Bronchial epithelial cell (primary cell): ENCODE measurements around the gene KCNAB3. TPM values are rescaled to one million over a fixed set of nuclear protein-coding genes. Genes with fewer than 3 reads are reported as not detected.

Experiments
- DNase-seq: peaks from one replicate; pipeline ENCODE4 v3.0.0-alpha.2; 2010; ENCODE audit warnings: low read depth
- FAIRE-seq: peaks from 2 replicates; lab custom pipeline; 2011; peaks lifted over from hg19 to GRCh38; lab: Jason Lieb, UNC
- H3K27me3 ChIP-seq: 2 replicates; pipeline ENCODE4 v1.5.1; 2011; ENCODE audit warnings: low read length; ENCODE audit not compliant: control insufficient read depth, insufficient read depth
- H3K36me3 ChIP-seq: 2 replicates; pipeline ENCODE4 v1.5.1; 2011; ENCODE audit warnings: low read length; ENCODE audit not compliant: control insufficient read depth, insufficient read depth
- H3K4me3 ChIP-seq: 2 replicates; pipeline ENCODE4 v1.5.1; 2011; ENCODE audit warnings: mild to moderate bottlenecking, low read depth, low read length, control low read depth
- total RNA-seq: library from RNA; depleted of rRNA; stranded (reverse); fragments of >200 nt; gene quantifications from 2 replicates; pipeline ENCODE4 v1.2.1, GENCODE V29; 2014
- TF ChIP-seq, protein P1 (sequence below): IDR thresholded peaks from 2 replicates; pipeline ENCODE4 v1.5.1; 2011; ENCODE audit warnings: mild to moderate bottlenecking, moderate library complexity, low read length, control low read depth, inconsistent platforms; ENCODE audit not compliant: insufficient read depth, severe bottlenecking

Gene KCNAB3
- total RNA-seq, 1 donor from 2014 or later, result 0.79 TPM

DNA sequence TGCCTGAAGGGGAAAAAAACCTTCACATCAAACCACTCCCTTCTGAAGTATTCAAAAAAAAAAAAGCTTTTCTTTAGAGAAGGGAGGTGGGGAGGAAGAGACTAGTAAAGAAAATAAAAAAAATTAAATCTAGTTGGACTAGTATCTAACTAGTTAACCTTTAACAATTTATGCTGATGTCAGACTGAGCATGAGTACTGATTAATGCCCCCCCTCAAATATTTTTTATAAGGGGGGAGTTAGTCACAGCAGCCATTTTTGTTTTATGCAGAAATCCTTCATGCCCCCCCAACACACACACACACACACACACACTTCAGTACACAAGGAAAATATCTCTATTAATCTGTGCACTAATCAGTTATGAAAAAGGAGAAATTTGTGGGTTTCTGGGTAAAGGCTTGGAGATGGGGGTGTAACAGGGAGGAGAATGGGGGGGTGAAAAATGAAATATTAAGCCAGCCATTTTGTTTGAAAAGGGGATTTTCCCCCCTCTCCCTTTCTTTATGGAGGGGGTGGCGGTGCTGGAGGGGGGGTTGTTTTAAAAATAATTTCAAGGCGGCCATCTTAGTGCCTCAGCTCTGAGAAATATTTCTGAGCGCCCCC, 45.8 kb downstream of the KCNAB3 start:
- FAIRE-seq (no peak), DNase-seq (peak; percentile 22)
- peak overlapping the region; percentile 94 for H3K4me3 ChIP-seq
- no peaks in the 10 kb centered on the region for H3K27me3 ChIP-seq
- TF ChIP-seq, protein P1, sequence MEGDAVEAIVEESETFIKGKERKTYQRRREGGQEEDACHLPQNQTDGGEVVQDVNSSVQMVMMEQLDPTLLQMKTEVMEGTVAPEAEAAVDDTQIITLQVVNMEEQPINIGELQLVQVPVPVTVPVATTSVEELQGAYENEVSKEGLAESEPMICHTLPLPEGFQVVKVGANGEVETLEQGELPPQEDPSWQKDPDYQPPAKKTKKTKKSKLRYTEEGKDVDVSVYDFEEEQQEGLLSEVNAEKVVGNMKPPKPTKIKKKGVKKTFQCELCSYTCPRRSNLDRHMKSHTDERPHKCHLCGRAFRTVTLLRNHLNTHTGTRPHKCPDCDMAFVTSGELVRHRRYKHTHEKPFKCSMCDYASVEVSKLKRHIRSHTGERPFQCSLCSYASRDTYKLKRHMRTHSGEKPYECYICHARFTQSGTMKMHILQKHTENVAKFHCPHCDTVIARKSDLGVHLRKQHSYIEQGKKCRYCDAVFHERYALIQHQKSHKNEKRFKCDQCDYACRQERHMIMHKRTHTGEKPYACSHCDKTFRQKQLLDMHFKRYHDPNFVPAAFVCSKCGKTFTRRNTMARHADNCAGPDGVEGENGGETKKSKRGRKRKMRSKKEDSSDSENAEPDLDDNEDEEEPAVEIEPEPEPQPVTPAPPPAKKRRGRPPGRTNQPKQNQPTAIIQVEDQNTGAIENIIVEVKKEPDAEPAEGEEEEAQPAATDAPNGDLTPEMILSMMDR, result no peak
- H3K36me3 ChIP-seq, result peaks cover 1% of the 10 kb centered on the region

GRCh38 chr17:7882629-7883028, 47.0 kb downstream of the KCNAB3 start:
- no peak for DNase-seq
- TF ChIP-seq, protein P1, result no peak
- Histone ChIP-seq H3K36me3 (peaks cover 1% of the 10 kb centered on the region), H3K27me3 (no peaks in the 10 kb centered on the region), H3K4me3 (no peak overlapping the region)
- no peak for FAIRE-seq

- TF ChIP-seq, protein P1, result no peak
- Histone ChIP-seq H3K4me3 (no peak overlapping the region), H3K27me3 (no peaks in the 10 kb centered on the region), H3K36me3 (peaks cover 1% of the 10 kb centered on the region)
- DNase-seq (no peak), FAIRE-seq (no peak)
Observed at GRCh38 chr17:7882068-7882467, 47.6 kb downstream of the KCNAB3 start.

GRCh38 chr17:7881276-7882054, 48.2 kb downstream of the KCNAB3 start:
- no peak overlapping the region for H3K4me3 ChIP-seq
- no peaks in the 10 kb centered on the region for H3K27me3 ChIP-seq
- FAIRE-seq (no peak), DNase-seq (no peak)
- H3K36me3 ChIP-seq, result peaks cover 1% of the 10 kb centered on the region
- TF ChIP-seq, protein P1, result no peak

GRCh38 chr17:7880076-7880868, 49.4 kb downstream of the KCNAB3 start:
- TF ChIP-seq, protein P1, result no peak
- DNase-seq, result no peak
- Histone ChIP-seq H3K4me3 (no peak overlapping the region), H3K27me3 (no peaks in the 10 kb centered on the region), H3K36me3 (peaks cover 1% of the 10 kb centered on the region)
- no peak for FAIRE-seq
